NCI-H2107 treated with DMSO at 0.1 percent for 48 hours (cell line): ENCODE data around the gene CTNNBIP1.

Experiments used
- DNase-seq: peaks from one replicate; lab custom pipeline; 2025; ENCODE audit not compliant: unreplicated experiment; lab: John Stamatoyannopoulos, UW

CTNNBIP1 gene

GRCh38 chr1:9835758-9836631, 74.1 kb downstream of the CTNNBIP1 start:
- no peak for DNase-seq

DNA sequence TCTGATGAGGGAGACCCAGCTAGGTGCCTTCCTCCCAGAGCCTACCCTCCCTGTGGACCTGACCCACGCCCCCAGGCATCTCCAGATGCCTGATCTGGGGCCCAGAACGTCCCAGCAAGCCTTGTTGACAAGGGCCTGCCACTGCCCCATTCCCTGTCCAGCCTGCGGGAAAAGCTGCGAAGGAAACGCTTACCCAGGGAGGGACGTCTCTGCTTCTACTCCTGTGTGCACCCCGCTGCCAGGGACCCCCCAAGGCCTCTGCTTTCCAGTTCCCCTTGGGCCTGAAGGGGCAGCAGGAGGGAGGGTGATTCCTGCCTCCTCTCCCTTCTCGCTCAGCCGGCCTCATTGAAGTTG, 74.7 kb downstream of the CTNNBIP1 start:
- DNase-seq, result no peak

- no peak for DNase-seq
These were observed 76.4 kb downstream of the CTNNBIP1 start for GRCh38 chr1:9833632-9834031.

- DNase-seq, result no peak
These were observed 82.4 kb downstream of the CTNNBIP1 start for GRCh38 chr1:9827558-9828185.

DNA sequence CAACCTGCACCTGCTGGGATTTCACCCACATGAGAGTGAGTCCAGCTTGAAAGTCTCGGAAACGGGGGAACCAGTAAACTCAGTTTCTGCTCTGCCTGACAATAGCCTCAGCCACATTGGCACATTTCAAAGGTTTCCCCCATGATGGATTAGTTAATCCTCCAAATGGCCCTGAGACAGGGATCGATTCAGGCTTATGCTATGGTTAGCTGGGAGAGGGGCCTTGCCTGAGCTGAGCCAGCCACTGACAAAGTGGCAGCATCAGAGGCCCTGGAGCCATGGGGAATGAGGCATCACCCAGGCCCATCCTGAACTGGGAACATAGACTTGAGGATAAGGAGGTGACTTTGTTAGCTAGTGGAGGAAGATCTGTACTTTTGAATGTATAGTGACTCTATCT, 83.5 kb downstream of the CTNNBIP1 start:
- no peak for DNase-seq

- DNase-seq, result no peak
These were observed 84.0 kb downstream of the CTNNBIP1 start for GRCh38 chr1:9826087-9826486.

DNA sequence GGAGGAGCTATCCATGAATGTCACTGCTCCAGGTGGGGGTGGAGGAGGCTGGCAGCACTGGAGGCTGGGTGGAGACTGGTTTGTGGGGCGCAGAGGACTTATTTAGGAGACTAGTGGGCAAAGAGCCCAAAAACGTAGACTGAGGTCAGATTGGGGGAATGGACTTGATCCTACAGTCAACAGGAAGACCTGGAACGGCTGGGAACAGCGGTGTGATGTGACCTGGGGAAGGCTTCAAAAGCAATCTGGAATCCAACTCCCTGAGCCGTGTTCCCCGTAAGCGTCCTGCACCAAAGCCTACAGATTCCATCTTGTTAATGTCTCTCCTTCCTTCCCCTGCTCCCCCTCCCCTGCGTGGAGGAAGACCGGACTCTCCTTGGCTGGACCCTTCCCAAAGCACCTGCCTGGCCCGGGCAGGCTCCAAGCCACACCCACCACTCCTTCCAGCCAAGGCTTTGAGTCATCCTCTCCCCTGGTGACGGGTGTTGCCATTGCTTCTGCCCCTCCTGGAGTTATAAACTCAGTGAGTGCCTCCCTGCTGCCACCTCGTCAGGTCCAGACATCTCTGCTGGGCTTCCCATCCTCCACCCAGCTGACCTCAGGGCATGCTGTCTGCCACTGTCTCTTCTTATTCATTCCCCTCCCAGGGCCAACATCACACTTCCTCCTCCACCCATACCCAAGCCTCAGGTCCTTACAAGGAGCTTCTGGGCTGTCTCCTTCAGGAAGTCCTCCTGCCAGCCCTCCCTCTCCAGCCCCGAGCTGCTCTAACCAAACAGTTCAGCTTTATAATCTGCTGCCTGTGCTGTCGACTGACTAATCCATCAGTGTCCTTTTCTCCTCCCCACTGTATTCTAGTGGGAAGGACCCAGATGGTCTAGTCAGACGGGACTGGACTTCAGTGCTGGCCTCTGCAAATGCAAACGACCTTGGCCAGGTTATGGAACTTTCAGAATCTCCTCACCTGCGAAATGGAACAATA, 84.7 kb downstream of the CTNNBIP1 start:
- DNase-seq, result no peak

DNA sequence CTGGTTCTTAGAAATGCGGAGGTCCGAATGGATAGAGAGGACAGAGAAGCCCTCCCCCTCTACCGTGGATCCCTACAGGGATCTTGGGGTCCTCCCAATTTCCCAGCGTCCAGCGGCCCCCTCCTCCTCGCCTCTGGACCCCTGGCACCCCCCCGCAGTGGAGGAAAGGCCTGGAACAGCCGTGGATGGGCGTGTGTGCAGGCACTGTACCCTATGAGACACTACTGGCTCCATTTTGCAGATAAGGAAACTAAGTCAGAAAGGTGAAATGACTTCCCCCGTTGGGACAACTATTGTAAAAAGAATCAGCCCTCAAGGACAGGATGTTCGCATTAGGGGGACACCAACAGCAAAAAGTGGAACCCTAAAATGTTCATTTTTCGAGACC, 85.4 kb downstream of the CTNNBIP1 start:
- DNase-seq, result no peak

DNA sequence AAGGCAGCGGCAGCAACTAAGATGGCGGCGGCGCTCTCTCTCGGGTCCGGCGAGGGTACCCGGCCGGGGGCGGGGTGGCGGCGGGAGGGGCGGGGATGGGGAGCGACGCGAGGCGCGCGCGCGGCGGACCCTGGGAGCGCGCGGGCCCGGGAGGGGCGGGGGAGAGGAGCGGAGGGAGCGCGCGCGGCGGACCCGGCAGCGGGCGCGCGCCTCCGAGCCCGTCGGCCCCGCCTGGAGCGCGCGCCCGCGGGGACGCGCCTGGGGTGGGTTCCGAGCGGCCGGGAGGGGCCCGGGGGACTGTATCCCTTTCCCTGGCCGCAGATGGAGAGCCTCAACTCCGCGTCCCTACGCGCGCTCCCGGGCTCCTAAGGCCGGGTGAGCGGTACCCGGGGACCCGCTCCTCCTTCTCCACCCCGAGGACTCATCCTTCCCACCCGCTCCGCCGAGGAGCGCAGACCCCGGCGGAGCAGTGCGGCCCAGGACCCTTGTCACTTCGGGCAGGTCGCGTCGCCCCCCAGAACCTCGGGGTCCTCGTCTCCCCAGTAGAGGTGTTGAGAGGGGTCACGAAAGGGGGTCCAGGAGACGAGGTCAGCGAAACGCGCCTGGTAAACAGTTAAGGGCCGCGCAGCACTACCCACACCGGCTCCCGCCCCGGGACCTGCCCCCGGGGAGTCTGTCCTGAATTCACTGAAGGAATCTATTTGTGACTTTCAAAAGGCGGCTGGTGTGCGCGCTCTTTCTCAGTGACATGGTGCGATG, 85.9 kb downstream of the CTNNBIP1 start, which contains the start of gene CLSTN1:
TSS of gene CLSTN1 (minus strand) at position 23 of the 759 bp plus-strand sequence. CDS start 232 bp downstream, outside the sequence.
- DNase-seq, result no peak

DNA sequence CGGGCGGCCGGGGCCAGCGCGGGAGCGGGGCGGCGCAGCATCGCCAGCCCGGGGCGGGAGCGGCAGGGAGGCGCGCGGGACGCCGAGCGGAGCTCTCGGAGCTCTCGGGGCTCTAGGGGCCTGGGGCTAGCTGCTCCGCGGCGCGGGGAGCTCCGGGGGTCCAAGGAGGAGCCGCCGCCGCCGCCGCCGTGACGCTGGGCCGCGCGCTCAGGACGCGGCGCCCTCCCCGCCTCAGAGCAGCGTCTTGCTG, 86.5 kb downstream of the CTNNBIP1 start:
- no peak for DNase-seq

DNA sequence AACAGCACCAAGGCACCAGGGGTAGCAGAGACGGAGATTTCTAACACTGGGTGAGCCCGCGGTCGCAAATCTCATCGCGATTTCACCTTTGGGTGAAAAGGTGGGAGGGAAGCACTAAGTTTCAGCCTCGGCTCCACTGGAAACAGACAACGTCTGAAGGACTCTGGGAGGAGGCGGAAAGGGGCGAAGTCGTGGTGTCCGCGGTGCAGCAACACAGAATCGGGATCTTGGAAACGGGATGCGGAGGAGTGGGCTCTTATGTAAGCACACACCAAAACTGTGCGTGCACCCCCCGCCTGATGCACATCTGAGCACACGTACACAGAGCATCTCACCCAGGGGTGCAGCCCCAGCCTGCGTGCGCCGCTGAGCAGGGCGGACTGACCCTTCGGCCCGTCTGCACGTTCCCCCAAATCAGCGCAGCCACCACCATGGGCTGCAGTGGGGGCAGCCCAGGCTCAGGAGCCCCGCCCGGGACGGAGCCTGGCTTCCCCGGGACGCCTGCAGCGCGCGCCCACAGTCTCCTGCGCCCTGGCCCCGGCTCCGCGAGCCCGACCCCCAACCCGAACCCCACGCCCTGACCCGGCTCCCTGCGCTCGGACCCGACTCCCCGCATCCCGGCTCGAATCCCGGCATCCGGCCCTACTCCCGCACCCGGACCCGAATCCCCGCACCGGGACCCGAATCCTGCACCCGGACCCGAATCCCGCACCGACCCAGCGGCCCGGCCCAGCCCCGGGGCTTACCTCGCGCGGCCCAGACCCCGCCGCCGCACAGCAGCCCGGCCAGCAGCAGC, 87.0 kb downstream of the CTNNBIP1 start:
- DNase-seq, result no peak

GRCh38 chr1:9822490-9822889, 87.6 kb downstream of the CTNNBIP1 start:
- no peak for DNase-seq

DNA sequence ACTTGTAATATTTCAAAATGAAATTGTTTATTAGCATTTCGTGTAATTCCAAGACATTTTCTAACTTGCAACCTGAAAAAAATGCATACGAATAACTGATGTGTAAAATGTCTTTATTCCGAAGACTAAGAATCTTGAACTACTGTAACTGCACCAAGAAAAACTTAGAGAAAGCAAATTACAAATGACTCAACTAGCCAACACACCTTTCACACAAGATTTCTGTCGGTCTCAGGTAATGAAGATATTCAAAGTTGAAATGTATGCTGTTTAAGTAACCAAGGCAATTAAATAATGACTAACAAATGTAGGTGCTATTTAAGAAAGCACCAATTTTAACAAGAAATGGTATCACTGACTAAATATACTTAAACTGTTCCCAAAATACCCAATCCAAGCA, 88.4 kb downstream of the CTNNBIP1 start:
- DNase-seq, result no peak

- DNase-seq, result no peak
These were observed 89.5 kb downstream of the CTNNBIP1 start for GRCh38 chr1:9820521-9820920.

- no peak for DNase-seq
These were observed 92.3 kb downstream of the CTNNBIP1 start for GRCh38 chr1:9817734-9818133.

GRCh38 chr1:9816199-9816598, 93.9 kb downstream of the CTNNBIP1 start:
- no peak for DNase-seq

- no peak for DNase-seq
These were observed 94.9 kb downstream of the CTNNBIP1 start for GRCh38 chr1:9815150-9815549.

DNA sequence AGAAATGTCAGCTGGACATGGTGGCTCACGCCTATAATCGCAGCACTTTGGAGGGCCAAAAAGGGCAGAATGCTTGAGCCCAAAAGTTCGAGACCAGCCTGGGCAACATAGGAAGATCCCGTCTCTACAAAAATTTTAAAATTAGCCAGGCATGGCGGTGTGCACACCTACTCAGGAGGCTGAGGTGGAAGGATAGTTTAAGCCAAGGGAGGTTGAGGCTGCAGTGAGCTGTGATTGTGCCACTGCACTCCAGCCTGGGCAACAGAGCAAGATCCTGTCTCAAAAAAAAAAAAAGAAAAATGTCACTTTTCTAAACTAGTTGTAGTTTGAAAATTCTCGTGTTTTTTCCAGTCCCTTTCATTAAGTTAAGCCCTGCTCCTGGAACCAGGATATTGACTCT, 95.5 kb downstream of the CTNNBIP1 start:
- no peak for DNase-seq

DNA sequence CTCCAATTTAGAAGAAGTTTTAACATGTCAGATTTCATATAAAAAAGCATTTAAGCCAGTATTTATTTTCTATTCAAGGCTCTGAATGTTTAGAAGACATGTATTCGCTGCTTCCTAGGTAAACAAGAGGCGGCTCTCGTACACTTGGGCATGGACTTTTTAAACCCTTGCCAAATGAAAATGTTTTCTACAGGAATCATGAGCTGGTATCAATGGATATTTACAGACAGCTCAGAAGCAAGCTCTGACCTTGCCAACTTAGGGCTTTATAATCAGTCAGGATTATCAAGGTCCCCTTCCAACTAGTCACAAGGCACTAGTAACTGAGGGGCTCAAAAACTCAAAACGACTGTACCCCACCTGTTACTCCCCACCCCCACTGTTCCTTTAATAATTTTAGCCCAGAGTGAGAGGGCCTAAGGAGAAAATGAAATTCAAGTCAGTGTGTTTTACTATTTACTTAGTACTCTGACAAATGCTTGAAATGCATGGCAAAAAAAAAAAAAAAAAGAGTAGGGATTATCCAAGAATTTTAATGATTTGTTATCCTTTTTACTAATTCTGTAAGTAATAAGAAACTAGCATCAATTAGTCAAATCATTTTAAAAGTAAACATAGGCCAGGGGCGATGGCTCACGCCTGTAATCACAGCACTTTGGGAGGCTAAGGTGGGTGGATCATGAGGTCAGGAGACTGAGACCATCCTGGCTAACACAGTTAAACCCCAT, 98.7 kb downstream of the CTNNBIP1 start:
- no peak for DNase-seq
